ENCODE data around the gene HPSE.

HPSE gene

DNA sequence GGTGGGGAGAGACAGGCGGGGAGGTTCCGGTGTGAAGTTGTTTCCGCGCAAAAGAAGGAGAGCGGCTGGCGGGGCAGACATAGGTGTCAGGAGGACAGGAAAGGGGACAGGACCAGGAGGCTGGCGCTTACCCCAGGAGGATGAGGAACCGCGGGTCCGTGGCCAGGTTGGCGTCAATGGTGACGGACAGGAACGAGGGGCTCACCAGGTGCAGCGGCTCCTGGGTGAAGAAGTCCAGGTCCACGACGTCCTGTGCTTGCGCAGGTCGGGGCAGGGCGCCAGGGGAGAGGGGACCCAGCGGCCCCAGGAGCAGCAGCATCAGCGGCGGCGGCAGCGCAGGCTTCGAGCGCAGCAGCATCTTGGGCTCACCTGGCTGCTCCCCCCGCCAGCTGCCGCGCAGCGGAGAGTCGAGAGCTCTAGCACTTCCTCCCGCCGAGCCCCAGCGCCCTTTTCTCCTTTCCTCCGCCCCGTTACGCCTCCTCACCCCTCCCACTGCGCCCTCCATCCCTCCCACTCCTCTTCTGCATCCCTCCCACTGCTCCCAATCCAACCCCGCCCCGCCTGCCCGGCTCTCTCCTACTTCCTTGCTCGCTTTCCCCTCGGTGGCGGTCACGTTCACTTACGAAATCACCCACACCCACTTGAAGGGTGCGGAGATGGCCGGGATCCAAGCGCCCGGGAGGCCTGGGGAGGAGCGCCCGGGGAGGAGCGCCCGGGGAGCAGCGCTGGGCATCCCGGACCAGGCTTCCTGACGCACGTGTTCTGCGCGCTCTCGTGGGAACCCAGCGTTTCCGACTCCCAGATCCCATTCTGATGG lies at the start of gene HPSE:
TSS of gene HPSE (minus strand) at position 424 of the 817 bp plus-strand sequence. CDS start at position 358, 66 bp downstream.
- DNase-seq (ENCODE audit: low read depth in 2 of 2): peak; percentile 24 to 28

DNA sequence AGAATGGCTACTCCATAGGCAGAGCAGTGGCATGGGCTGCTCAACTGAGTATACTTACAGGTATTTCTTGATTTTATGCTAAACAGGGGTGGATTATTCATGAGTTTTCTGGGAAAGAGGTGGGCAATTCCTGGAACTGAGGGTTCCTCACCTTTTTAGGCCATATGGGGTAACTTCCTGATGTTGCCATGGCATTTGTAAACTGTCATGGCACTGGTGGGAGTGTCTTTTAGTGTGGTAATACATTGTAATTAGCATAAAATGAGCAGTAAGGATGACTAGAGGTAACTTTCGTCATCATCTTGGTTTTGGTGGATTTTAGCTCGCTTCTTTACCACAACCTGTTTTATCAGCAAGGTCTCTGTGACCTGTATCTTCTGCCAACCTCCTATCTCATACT lies 48.2 kb upstream of the HPSE start:
- no peak for DNase-seq (ENCODE audit: low read depth in 2 of 2)

DNA sequence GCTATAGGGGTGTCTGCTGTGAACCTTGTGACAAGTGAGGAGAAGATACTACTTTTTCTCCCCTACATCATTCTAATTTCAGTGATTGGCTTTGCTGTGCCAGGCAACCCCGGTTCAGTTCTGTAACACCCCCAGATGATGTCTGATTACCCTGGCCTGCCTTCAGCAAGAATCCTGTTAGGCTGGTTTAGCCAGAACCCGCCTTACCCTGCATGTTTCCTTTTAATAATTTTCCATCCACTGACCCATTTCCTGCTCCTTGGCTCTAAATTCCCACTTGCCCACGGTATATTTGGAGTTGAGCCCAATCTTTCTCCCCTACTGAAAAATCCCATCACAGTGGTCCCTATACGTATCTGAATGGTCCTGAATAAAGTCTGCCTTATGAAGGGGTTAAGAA lies 46.5 kb upstream of the HPSE start:
- DNase-seq (ENCODE audit: low read depth in 2 of 2): no peak

DNA sequence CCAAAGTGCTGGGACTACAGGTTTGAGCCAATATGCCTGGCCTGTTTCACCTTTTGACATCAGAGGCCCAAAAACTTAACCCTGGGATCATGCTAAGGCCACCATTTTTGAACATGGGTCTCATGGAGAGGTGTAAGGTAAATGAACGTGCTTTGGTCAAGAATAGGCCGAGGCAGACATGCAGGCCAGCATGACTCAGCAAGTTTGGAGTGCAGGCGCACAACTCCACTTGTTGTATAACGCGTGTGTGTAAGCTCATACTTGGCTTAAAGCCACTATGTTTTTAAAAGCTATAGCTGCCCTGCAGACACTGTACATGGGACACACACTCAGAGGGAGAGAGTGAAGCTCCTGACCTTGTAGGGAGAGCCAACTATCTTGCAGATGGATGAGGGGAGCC lies 43.8 kb upstream of the HPSE start:
- DNase-seq (ENCODE audit: low read depth in 2 of 2): no peak

DNA sequence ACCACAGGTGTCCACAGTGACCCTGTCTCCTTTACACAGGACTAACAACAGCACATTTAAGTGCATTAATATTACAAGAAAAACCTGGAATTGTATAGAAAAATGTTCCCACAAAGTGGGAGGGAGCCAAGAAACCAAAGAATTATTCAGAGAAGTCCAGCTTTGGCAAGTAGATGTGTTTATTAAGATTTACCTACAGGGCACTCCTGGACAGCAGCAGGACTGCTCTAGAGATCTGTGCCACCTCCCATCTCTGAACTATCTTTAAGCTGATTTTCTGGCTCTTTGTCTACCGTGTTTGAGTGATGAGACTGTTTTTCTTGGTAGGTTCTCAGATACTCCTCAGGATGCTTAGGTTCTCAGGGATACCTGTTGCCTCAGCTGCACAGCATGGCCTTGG lies 38.3 kb upstream of the HPSE start:
- DNase-seq (ENCODE audit: low read depth in 2 of 2): no peak

DNA sequence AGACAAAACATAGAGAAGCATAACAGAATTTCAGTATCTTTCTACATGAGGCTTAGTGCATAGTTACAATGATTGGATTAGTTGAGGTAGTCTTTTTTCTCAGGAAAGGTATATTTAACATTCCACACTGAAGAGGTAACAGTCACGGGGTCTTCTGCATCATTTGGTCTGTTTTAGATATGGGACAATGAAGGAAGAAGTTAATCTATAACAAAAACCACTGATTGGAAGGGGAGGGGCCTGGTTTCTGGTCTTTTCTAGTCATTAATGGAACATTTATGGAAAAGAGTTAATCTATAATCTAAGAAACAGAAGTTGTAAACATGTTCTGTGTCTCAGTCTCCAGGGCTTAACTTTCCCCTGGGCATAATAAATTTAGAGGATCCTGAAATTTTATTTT lies 37.3 kb upstream of the HPSE start:
- no peak for DNase-seq (ENCODE audit: low read depth in 2 of 2)

DNA sequence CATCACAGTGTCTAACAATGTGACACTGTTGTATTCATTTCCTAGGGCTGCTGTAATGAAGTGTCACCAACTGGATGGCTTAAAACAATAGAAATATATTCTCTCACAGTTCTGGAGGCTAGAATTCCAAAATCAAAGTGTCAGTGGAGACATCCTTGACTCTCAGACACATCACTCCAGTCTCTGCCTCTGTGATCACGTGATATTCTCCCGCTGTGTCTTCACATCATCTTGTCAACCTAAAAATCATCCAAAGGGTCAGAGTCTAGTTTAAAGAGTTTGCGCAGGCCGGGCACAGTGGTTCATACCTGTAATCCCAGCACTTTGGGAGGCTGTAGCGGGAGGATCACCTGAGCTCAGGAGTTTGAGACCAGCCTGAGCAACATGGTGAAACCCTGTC lies 36.6 kb upstream of the HPSE start:
- DNase-seq (ENCODE audit: low read depth in 2 of 2): no peak

DNA sequence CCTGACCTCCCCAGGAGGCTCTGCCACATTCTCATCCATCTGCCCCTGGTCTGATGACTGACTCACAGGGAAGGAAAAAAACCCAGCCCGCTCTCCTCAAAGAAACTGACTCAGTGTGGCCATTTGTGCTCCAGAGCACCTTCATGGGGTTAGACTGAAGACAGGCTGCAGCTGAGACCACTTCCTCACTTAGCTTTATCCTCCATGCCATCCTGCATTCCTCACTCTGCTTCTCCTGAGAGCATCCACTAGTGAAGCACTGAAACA lies 35.9 kb upstream of the HPSE start:
- no peak for DNase-seq (ENCODE audit: low read depth in 2 of 2)

DNA sequence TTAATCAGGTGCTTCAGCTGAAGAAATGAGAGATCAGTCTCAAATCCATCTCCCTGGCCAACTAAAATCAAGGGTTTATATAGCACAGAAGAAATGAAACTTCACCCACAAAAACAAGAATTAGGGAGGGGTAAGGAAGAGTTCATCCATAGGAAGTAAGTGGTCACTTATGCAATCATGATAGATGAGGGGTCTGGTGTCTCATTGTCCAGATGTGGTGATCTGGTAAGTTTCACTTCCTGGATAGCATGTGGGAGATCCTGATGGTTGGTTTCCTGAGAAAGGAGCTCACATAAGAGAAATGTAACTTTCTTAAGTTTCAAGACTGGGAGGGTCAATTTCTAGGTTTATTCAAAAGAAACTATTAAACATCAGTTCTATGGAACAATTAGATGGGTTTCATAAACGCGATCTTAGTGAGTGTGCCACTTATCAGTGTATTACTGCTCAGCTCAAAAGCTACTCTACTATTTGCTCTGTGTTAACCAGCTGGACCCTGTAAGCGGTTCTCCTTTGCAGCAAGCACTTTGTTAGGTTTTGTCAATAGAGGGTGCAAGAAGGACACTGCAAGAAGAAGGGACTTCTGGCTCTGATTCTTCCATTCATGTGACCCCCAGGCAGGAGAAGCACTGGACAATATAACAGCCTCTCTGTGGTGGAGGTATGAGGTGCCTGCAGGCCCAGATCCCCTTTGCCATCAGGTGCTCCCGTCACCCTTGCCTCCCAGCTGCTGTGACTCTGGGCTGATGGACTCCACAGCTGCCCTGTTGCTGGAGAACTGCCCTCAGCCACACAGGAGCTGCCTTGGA lies 35.4 kb upstream of the HPSE start:
- DNase-seq (ENCODE audit: low read depth in 2 of 2): no peak

DNA sequence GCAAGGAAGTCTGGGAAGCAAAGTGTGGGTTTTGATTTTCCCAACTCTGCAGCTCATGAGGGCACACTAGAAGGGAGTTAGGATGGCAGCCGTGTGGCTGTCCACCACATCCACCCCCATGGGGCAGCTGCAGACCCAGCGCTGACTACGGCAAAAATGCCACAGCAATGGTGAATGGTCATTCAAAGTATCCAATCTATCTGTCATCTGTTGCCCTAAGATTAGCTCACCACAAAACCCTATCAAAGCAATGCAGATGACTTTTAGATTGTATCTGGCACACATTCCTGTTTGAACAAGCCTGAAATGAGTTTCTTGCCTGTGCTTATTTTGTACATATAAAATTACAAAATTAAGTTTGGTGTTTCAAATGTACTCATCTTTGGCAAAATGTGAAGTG lies 29.7 kb upstream of the HPSE start:
- no peak for DNase-seq (ENCODE audit: low read depth in 2 of 2)

DNA sequence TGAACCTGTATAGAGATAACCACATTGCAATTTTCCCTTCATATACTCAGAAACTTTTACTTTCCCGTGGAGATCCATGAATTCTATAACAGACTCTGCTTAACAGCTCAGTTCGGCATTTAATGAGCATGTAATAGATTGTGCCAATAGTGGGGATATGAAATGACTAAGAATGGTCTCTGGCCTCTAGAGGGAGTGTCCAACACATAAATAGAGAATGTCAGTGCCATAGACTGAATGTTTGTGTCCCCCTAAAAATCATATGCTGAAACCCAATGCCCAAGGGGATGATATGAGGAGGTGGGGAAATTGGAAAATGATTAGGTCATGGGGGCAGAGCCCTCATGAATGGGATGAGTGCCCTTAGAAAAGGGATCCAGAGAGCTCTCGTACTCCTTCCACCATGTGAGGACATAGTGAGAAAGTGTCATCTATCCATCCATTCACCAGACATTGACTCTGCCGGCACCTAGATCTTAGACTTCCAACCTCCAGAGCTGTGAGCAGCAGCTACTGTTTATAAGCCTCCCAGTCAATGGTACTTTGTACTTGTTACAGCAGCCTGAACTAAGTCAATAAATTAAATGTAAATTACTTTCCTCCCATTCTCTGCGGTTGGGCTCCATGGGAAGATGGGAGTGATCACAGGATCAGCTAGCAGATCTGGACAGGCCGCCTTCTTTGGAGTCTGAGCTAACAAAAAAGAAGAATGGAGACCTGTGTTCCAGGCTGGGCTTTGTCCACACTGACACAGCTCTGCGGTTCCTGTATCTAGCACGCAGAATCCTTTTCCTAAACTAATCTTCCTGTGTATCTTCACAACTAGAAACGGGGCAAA lies 28.1 kb upstream of the HPSE start:
- no peak for DNase-seq (ENCODE audit: low read depth in 2 of 2)

DNA sequence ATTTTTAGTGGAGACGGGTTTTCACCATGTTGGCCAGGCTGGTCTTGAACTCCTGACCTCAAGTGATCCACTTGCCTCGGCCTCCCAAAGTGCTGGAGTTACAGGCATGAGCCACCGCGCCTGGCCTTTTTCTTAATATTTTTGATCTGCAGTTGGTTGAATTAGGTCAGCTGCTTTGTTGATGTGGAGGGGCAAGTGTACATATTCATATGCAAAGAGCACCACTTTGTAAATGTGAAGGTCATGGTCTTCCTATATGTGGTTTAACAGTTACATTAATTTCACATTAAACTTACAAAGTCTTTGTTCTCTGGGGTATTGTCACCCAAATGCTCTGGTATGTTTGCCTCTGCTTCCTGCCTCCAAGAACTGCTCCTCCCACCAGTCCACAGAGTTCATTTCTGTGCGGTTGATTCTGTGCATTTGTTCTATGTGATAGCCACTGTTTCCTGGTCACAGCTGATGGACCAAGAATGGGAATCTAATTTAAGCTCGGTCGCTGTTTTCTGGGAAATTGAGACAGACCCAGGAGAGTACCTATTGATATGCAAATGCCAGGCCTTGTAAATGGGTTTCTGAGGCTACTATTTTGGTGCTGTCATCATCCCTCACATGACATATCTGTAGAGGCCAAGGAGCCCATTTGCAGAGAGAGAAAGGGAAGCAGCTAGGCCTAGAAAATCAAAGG lies 26.9 kb upstream of the HPSE start:
- no peak for DNase-seq (ENCODE audit: low read depth in 2 of 2)

DNA sequence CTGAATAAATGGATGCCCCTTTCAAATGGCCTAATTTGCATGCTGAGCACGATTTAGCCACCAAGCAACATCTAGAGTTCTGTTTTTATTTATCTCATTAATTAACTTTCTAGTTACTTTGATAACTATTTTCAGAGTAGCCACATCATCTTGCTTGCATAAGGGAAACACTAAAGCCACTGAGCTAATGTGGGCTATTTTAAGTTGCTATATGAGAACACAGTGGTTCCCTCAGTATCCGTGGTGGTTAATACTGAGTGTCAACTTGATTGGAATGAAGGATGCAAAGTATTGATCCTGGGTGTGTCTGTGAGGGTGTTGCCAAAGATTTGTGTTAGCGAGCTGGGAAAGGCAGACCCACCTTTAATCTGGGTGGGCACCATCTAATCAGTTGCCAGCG lies 25.4 kb upstream of the HPSE start:
- DNase-seq (ENCODE audit: low read depth in 2 of 2): no peak

DNA sequence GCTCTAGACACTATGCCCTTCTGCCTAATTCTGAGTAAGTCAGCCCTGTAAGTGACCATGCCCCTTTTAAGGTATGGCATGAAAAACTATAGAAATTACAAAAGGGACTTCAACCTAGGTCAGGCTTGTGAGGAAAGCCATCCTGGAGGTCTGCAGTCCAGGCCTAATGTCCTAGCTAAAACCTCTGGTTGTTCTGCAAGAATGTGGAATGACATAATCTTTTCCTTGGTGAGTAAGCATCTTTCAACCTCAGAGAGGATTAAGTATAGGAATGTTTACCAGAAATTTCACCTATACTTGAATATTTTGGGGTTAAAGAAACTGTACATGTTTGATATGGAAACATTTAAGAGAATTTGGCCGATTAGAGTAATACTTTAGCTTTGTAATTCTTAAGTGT lies 23.8 kb upstream of the HPSE start:
- peak; percentile 42 to 50 for DNase-seq (ENCODE audit: low read depth in 2 of 2)

DNA sequence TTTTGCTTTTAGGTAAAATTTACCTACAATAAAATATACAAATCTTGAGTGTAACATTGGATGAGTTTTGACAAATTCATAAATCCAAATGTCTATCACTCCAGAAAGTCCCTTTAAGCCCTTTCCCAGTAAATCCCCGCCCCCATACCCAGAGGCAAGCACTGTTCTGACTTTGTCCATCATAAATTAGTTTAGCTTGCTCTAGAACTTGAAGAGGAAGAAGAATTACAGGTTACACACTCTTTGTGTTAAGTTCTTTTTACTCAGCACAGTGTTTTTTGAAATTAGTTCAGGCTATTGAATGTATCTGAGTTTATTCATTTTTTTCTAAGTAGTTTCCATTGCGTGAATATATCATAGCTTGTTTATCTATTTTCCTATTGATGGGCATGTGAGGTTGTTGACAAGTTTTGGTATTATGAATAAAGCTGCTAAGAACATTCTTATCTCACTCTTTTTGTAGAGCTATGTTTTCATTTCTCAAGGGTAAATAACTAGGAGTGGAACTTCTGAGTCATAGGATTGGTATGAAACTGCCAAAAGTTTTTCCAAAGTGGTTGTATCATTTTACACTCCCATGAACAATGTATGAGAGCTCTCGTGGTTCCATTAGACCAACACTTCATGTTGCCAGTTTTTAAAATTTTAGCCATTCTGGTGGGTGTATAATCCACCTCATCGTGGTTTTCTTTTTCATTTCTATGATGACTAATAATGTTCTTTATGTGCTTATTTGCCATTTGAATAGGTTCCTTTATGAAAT lies 22.4 kb upstream of the HPSE start:
- DNase-seq (ENCODE audit: low read depth in 2 of 2): peak; percentile 84 to 87

DNA sequence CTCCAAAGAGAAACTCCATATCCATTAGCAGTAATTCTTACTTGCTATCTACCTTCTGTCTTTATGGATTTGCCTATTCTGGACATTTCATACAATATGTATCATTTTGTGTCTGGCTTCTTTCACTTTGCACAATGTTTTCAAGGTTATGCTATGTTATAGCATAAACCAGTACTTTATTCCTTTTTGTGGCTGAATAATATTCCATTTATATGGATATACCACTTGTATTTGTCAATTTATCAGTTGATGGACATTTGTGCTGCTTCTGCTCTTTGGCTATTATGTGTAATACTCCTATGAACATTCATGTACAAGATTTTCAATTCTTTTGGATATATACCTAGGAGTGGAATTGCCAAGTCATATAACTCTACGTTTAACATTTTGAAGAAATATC lies 18.9 kb upstream of the HPSE start:
- DNase-seq (ENCODE audit: low read depth in 2 of 2): no peak

DNA sequence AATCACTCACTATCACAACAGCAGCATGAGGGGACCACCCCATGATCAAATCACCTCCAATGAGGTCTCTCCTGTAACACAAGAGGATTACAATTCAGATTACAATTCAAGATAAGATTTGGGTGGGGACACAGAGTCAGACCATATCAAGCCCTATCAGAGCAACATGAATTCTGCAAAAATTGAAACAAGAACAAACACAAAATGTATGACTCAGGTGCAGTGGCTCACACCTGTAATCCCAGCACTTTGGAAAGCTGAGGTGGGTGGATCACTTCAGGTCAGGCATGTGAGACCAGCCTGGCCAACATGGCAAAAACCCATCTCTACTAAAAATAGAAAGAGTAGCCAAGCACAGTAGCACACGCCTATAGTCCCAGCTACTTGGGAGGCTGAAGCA lies 13.4 kb upstream of the HPSE start:
- DNase-seq (ENCODE audit: low read depth in 2 of 2): no peak

DNA sequence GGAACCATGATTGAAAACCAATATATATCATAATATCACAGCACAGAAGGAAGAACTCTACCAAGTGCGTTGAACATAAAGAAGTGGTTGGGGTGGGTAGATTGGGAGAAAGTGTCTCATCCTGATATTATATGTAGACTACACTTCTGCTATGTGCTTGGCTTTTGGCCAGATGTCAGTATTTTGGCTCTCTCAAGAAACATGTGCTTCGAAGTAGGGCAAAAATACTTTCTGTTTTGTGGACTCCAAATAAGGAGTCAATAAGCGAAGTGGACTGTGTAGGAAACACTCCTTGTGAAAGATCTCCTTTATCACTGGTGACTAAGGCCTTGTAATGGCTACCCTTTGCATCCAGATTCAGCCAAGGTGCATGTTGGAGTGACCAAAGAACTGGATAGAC lies 7.8 kb upstream of the HPSE start:
- DNase-seq (ENCODE audit: low read depth in 2 of 2): no peak

DNA sequence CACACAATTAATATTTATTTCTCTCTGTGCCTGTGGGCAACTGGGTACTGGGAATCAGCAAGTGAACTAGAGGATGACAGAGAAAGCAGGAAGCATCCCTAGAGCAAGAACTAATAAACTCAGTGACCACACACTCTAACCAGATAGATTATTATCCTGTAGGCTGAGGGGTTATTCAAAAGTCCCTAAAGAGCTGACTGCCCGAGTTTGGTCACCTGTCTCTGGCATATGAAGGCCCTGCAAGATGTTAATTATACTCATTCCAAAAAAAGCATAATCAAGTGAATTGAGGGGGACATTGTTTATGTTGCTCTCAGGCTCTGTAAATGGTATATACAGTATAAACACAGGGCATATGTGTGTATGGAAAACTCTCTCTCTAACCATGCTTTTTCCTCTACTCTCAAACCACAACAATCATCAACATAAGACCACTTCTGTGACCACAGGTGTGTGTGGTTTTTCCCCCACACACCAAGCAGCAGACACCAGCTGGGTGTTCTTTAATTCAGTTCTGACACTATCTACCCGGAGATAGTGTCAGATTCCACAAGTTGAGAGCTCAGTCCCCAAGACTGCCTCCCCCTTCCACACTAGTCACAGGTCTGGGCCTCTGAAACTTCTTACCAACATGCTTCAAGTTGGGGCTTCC lies 6.2 kb upstream of the HPSE start:
- no peak for DNase-seq (ENCODE audit: low read depth in 2 of 2)

DNA sequence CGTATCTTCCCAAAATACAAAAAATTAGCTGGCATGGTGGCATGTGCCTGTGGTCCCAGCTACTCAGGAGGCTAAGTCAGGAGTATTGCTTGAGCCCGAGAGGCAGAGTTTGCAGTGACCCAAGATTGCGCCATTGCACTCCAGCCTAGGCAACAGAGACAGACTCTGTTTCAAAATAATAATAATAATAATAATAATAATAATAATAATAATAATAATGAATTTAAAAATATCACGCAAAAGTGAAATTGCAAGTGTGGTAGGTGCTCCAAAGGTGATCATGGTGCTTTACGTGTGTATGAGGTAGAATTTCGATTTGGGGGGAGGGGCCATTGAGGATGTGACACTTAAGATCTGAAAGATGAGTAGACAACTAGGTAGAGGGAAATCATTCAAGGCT lies 4.9 kb upstream of the HPSE start:
- no peak for DNase-seq (ENCODE audit: low read depth in 2 of 2)

DNA sequence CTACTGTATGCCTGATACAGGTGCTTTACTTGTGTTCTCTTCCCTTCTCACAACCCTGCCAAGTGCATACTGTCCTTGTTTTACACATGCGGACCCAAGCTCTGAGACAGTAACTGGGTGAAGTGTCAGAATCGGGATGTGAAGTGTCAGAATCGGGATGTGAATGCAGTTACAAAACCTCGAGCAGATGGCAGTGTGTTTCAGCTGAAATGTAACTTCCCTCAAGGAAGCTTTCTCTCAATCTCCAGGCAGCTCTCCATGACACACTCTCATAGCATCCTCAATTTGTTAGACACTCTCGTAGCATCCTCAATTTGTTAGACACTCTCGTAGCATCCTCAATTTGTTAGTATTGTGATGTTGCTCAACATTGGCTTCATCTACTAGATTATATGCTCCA lies 1.1 kb upstream of the HPSE start:
- no peak for DNase-seq (ENCODE audit: low read depth in 2 of 2)

All from fibroblast of skin of left biceps (primary cell).